ENCODE results near the gene GSTT4.

DNA sequence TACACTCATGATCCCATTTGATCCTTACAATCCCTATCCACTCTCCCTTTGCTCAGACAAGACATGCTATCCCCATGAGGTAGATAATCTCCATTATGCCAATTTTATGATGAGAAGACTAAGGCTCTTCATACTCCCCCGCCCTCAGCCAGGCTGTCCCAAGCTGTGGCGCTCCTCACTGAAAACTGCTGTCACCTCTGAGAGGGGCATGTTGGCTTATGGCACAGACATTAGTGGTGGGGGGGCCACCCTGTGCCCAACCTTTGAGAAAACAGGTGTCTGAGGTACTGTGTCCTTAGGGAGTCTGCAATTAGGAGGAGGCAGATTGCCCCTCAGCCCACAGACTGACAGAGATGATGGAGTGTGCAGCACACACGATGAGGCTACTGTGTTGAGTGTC lies 36.2 kb downstream of the GSTT4 start:
- TF ChIP-seq CTCF (IDR thresholded peaks at IDR 0.05; ENCODE audit: low read depth, low read length) (no peak), EZH2phosphoT487 (IDR thresholded peaks at IDR 0.05; ENCODE audit: low read depth) (no peak)

Data from OCI-LY3 (cell line).